HL-60 (cell line): ENCODE results near the gene EML6.

Experiments used
- DNase-seq, 2 experiments: peaks; one replicate each; pipeline ENCODE4 v3.0.0-alpha.2; 2010 to 2020; ENCODE audit warnings: low read depth in 1 of 2, low spot score in 1 of 2
- H3K27ac ChIP-seq: fragments of 250-450 bp; sonication (Bioruptor Pico); replicated peaks from 2 replicates; pipeline ENCODE4 v1.5.1; 2020; ENCODE audit warnings: mild to moderate bottlenecking, moderate library complexity
- H3K27me3 ChIP-seq: fragments of 250-450 bp; sonication (Bioruptor Pico); 2 replicates; pipeline ENCODE4 v1.5.1; 2021; ENCODE audit warnings: mild to moderate bottlenecking, moderate library complexity; ENCODE audit not compliant: insufficient read depth, poor library complexity, severe bottlenecking
- H3K4me3 ChIP-seq: replicated peaks from 2 replicates; pipeline ENCODE4 v1.5.1; 2011; ENCODE audit warnings: mild to moderate bottlenecking, control low read depth, low read length; ENCODE audit not compliant: insufficient read depth
- CTCF ChIP-seq: IDR thresholded peaks from one replicate; pipeline ENCODE4 v1.5.1; 2011; ENCODE audit warnings: low read length, control low read depth, inconsistent platforms; ENCODE audit not compliant: insufficient read depth
- GABPA ChIP-seq: IDR thresholded peaks from 2 replicates; pipeline ENCODE4 v1.6.1; 2012; ENCODE audit warnings: low read depth
- POLR2AphosphoS5 ChIP-seq: IDR thresholded peaks from 2 replicates; pipeline ENCODE4 v1.6.1; 2012; ENCODE audit warnings: low read depth
- REST ChIP-seq: IDR thresholded peaks from 2 replicates; pipeline ENCODE4 v1.6.1; 2012; ENCODE audit warnings: low read depth; ENCODE audit not compliant: insufficient replicate concordance
- SPI1 ChIP-seq: IDR thresholded peaks from 2 replicates; pipeline ENCODE4 v1.6.1; 2012; ENCODE audit warnings: low read depth, mild to moderate bottlenecking, borderline replicate concordance

EML6 gene

GRCh38 chr2:54947646-54948045, 224.2 kb downstream of the EML6 start:
- DNase-seq = no peak
- Histone ChIP-seq H3K4me3 (no peak overlapping the region), H3K27me3 (no peaks in the 10 kb centered on the region), H3K27ac (no peak overlapping the region)
- TF ChIP-seq GABPA (no peak), CTCF (no peak), REST (no peak), SPI1 (no peak), POLR2AphosphoS5 (no peak)

- no peaks in the 10 kb centered on the region for H3K27me3 ChIP-seq
- TF ChIP-seq REST (no peak), SPI1 (no peak), POLR2AphosphoS5 (no peak)
- H3K4me3 ChIP-seq = no peak overlapping the region
- no peak overlapping the region for H3K27ac ChIP-seq
- no peak for DNase-seq
Observed at GRCh38 chr2:54948120-54948519, 224.7 kb downstream of the EML6 start.

DNA sequence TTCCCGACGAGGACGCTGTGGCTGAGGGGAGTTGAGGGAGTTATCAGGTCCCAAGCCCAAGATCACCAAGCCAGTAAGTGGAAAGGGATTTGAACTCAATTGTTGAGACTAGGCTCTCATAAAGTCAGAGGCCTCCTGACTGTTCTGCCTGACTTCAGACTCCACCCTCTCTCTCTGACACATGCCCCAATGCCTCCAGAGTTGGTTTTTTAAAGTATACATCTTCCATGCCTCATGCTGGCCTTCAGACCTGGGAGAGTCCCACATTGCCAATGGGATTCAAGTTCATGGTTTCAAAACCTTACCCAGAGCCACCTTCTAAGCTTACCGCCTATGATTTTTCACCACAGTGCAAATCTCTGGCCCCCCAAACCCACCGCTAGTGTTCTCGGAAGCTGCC, 226.0 kb downstream of the EML6 start:
- no peak for TF ChIP-seq SPI1
- TF ChIP-seq POLR2AphosphoS5 = no peak
- TF ChIP-seq GABPA = no peak
- no peak for TF ChIP-seq CTCF
- TF ChIP-seq REST = no peak
- DNase-seq = no peak
- Histone ChIP-seq H3K27me3 (no peaks in the 10 kb centered on the region), H3K27ac (no peak overlapping the region), H3K4me3 (no peak overlapping the region)

GRCh38 chr2:54950811-54951210, 227.3 kb downstream of the EML6 start:
- no peaks in the 10 kb centered on the region for H3K27me3 ChIP-seq
- DNase-seq = no peak
- no peak overlapping the region for H3K4me3 ChIP-seq
- no peak for TF ChIP-seq CTCF
- no peak for TF ChIP-seq REST
- TF ChIP-seq SPI1 = no peak
- no peak overlapping the region for H3K27ac ChIP-seq
